Activated CD8-positive, alpha-beta memory T cell treated with anti-CD3 and anti-CD28 coated beads, Interleukin-2, amount 50 U/mL, for 4 hours (primary cell): ENCODE measurements around the gene MYO1C.
"Not testable (repeated sequence)": the region's sequence is repeated elsewhere in the genome, so short reads cannot be mapped to it uniquely, and the experiment has no call there.

ENCODE experiments used
- DNase-seq: peaks from one replicate; pipeline ENCODE4 v3.0.0-alpha.2; 2020

Gene MYO1C

DNA sequence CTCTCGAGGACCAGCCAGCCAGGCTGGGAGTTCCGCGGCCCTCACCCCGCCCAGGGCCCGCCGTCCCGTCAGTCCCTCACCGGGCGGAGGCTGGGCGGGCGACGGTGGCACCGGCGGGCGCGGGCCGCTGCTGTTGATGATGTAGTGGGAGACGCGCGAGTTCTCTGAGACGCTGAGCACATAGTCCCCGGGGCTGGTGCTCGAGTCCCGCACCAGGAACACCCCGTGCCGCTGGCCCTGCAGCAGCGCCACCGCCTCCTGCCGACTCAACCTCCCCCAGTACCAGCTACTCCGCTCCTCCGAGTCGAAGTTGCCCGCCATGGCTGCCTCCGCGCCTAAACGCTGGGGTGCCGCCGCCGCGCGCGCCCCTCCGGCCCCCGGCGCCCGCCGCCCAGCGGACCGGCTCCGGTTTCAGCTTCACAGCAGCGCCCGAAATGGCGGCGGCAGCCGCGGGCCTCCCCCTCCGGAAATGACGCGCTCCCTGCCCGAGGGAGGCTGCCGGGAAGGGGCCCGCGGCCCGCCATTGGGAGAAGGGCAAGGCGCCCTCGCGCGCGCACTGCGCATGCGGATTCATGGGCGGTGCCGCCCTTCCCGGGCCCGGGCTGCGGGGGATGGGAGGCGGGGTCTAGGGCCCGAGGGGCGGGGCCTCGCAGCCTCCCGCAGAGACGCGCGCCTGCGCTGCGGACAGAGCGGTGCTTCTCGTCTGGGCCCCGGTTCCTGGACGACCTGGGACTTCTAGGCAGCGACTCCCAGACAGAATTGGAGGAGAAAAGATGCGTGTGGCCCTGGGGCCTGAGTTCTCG lies 36.5 kb downstream of the MYO1C start, which contains the start of gene CRK:
Gene CRK (minus strand): TSS at position 436 of the 803 bp plus-strand sequence. CDS start 115 bp downstream, at position 321.
- peak; percentile 99 for DNase-seq

DNA sequence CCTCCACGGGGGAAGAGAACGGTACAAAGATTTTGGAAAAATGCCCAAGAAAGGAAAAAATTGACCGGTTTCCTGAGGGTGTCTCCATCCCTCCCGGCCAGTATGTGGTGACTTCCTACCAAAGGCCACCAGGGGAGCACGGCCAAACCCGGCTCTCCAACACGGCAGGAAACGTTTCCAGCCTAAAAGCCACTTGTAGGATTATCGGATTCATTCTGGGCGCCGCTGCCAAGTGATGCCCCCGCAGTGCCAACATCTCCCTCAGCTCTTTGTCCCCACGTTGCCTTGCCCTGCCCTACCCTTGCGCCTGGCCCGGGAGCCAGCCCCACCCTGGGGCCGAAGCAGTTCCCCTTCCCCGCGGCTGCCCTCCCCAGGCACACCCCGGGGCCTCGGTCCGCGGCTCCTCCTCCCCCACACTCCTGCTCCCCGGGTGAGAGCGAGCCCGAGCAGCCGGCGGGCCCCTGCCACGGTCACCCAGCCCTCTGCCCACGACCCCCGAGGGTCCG lies 37.1 kb downstream of the MYO1C start:
- peak; percentile 34 for DNase-seq

DNA sequence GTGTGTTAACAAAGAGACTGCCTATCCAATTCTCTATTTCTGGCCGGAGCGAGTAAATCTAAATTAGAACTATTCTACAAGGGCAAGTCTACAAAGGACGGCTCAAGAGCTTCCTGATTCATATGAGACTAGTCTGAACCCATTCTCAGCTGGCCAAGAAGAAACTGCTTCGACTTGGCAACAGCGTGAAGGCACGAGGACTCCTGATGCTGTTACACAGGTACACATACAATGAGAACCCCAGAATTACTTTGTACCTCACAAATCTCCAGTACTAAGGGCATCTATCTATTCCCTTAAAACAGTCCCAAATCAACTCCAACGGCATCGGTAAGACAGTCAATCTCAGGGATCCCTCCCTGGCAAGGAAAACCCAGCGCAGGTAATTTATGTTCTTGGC lies 37.9 kb downstream of the MYO1C start:
- DNase-seq = no peak

DNA sequence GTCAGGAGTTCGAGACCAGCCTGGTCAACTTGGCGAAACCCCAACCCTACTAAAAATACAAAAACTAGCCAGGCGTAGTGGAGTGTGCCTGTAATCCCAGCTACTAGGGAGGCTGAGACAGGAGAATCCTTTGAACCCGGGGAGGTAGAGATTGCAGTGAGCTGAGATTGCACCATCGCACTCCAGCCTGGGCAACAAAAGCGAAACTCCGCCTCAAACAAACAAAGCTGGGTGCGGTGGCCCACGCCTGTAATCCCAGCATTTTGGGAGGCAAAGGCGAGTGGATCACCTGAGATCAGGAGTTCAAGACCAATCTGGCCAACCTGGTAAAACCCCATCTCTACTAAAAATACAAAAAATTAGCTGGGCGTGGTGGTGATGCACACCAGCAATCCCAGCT lies 38.8 kb downstream of the MYO1C start:
- DNase-seq = not testable (repeated sequence)

DNA sequence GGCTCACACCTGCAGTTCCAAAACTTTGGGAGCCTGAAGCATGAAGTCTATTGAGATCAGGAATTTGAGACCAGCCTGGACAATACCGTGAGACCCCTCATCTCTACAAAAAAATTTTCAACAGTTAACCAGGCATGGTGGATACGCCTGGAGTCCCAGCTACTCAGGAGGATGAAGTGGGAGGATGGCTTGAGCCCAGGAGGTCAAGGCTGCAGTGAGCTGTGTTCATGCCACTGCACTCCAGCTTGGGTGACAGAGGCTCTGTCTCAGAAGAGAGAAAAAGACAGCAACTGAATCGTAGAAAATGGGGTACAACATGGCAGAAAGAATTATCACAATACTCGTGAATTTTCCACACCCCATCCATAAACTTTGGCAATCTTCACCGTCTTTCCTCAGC lies 39.6 kb downstream of the MYO1C start:
- no peak for DNase-seq

DNA sequence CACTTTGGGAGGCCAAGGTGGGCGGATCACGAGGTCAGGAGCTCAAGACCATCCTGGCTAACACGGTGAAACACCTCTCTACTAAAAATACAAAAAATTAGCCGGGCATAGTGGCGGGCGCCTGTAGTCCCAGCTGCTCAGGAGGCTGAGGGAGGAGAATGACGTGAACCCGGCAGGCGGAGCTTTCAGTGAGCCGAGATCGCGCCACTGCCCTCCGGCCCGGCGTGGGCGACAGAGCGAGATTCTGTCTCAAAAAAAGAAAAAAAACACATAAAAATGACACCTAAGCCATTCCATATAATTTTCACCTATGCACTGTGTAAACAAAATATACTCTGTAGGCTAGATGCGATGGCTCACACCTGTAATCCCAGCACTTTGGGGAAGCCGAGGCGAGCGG lies 42.2 kb downstream of the MYO1C start:
- DNase-seq = not testable (repeated sequence)

DNA sequence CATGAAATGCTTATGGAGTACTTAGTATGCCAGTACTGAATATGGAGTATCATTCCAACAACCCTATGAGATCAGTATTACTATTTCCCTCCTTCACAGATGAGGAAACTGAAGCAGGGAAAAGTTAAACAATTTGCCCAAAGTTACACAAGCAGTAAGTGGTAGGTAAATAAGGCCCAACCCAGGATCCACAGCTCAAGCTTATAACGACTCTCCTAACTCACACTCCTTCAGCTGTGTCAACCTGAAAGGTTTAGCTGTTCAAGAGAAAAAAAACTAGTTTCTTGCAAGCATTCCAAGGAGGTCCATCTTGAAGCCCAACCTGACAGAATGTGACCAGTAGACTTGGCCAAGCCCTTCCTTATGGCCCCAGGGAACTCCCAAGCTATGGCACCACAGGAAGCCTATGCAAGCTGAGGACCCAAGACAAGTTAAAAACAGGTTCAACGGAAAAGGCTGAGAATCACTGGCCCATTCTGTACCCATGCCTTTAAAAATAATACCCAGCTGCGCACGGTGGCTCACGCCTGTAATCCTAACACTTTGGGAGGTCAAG lies 43.0 kb downstream of the MYO1C start:
- no peak for DNase-seq

DNA sequence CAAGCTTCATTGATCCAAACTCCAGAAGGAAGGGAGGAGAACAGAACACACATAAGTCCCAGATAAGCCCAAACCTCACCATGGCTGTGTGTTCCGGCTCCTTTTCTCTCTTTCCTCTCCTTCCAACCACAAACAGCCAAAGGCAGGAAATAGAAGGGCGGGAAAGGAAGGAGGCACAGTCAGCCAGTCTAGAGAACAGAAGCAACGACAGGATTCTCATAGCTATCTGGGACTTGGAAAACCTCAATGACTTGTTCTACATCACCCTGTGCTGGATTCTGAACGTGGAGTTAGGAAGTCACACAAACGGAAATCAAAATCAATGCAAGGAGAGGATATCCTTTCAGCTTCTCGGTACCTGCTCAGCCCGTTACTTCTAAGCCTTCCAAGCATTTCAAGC lies 45.4 kb downstream of the MYO1C start:
- no peak for DNase-seq

DNA sequence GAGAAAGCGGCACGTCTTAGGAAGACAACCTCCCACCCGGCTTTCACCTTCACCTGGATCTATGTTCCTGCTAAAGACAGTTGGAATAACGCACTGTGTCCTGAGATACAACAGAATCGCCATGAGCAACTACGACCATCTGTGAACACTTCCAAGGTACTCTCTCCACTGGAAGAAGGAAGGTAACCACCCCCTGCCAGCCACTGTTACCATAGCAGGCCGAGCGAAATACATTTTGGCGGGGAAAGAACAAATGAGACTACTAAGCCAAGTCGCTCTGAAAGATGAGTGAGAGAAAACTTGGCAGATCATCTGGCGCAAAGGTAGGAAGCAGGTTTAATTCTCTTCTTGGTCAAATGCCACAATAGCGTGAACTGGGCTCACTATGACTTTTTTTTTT lies 46.3 kb downstream of the MYO1C start:
- DNase-seq = no peak

DNA sequence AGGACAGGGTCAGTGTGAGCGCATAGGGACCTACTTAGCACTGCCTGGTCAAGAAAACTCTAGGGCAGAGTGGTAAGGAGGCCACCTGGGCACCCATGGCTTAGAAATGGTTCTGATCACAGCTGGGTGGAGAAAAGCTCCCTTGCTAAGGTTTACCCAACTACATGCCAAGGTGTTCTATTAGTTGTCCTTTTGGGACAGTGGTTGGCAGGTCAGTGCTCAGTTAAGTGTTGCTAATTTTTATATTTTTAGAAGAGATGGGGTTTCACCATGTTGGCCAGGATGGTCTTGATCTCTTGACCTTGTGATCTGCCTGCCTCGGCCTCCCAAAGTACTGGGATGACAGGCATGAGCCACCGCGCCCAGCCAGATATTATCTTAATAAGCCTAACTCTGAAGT lies 46.8 kb downstream of the MYO1C start:
- not testable (repeated sequence) for DNase-seq

DNA sequence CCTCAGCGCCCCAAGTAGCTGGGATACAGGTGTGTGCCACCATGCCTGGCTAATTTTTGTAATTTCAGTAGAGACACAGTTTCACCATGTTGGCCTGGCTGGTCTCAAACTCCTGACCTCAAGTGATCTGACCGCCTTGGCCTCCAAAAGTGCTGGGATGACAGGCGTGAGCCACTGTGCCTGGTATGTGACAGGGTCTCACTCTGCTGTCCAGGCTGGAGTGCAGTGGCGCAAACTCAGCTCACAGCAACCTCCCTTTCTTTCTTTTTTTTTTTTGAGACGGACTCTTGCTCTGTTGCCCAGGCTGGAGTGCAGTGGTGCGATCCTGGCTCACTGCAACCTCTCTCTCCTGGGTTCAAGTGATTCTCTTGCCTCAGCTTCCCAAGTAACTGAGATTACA lies 49.8 kb downstream of the MYO1C start:
- DNase-seq = not testable (repeated sequence)

DNA sequence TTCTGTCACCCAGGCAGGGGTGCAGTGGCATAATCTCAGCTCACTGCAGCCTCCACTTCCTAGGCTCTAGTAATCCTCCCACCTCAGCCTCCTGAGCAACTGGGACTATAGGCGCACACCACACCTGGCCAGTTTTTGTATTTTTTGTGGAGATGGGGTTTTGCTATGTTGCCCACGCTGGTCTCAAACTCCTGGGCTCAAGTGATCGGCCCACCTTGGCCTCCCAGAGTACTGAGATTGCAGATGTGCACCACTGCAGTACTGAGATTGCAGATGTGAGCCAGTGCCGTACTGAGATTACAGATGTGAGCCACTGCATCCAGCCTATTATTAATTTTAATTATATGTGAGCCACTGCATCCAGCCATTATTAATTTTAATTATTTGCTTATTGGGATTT lies 50.3 kb downstream of the MYO1C start:
- DNase-seq = no peak

DNA sequence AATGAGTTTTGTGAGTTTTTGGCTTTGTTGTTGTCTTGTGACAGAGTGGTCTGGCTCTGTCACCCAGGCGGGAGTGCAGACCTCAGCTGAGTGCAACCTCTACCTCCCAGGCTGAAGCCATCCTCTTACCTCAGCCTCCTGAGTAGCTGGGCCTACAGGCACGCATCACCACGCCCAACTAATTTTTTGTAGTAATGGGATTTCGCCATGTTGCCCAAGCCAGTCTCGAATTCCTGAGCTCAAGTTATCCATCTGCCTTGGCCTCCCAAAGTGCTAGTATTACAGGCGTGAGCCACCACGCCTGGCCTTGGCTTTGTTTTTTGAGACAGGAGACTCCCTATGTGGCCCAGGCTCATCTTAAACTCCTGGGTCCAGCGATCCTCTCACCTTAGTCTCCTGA lies 51.6 kb downstream of the MYO1C start:
- DNase-seq = no peak

DNA sequence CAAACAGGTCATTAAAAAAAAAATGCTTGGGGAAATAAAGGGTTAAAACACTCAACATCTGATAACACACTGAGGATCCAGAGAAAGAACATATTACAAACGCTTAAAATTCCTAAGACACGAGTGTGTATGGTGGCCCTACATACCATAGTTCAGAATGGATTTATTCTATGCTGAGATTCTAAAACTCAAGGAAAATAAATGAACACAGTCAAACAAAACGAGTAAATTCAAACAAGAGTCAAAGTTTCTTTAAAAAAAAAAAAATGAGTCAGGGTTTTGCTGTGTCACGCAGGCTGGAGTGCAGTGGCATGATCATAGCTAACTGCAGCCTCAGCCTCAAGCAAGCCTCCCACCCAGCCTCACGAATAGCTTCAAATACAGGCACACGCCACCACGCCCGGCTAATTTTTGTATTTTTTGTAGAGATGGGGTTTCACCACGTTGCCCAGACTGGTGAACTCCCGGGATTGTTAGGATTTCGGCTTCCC lies 53.8 kb downstream of the MYO1C start:
- no peak for DNase-seq

DNA sequence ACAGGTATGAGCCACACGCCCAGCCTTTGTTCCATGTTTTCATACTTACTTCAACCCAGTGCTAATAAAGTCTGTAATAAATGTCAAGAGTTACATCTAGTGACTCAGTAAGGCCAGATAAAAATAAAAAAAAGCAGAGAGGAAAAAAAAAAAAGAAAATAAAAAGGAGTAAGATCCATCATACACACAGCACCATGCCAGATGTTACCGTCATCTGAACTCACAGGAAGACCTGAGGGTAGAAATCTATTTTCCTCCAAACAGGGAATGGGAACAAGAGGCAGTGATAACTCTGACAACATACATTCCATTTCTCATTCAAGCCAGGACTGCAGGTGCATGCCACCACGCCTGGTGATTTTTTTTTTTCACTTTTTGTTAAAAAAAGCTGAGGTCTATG lies 57.2 kb downstream of the MYO1C start:
- no peak for DNase-seq

DNA sequence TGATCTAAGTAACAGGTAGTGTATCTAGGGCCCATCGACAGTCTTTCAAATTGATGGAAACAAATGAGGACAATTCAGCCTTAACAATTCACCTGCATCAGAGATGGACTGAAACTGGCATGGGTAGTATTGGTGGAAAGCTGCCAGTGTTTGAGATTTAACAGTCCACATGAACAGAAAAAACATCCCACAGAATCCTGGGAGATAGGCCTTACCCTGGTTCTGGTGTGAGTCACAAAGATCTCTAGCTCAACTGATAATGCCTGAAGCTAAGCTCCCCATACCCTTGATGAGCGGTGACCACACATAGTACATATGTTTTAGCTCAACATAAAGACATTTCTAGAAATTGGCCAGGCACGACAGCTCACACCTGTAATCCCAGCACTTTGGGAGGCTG lies 58.3 kb downstream of the MYO1C start:
- DNase-seq = no peak

DNA sequence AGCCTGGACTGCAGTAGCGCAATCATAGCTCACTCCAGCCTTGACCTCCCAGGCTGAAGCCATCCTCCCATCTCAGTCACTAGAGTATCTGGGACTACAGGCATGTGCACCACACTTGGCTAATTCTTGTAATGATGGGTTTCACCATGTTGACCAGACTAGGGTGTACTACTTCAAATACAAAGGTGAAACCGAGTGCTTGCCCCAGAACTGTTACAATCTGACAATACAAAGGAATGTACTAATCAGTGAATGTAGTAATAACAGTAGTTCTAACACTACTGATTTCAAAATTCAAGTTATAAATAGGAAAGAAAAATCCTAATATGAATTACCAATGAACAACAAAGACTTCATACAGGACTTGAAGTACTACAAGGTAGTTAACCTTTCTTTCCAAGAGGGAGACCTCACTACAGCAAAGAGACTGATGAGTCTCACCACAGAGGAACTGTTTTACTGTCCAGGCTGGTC lies 60.8 kb downstream of the MYO1C start:
- no peak for DNase-seq

DNA sequence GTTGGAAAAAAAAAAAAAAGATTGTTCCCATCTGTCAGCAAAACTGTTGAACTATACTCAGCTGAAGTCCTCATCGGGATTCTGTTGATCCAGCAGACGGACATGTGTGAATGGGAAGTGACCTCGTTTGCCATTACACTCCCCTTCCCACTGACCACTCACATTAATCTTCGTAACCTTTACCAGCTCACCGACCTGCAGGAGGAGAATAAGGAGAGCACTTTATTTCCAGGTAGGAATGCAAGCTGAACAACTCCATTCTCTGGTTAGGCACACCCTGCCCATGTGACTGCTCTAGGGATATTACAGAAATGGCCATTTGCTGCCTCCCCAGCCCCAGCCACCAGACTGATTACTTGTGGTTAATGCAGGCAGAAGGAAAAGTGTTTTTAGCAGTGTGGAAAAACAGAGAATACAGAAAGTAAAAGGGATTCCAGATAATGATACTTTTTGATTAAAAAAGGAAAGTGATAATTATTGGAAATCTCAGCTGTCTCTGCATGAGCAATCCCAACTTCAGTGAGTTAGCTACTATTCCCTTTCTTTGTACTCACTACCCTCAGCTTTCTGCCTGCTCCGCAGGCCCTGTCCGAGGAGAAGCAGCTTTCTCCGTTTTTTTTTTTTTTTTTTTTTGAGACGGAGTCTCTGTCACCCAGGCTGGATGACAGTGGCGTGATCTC lies 68.9 kb downstream of the MYO1C start:
- no peak for DNase-seq

DNA sequence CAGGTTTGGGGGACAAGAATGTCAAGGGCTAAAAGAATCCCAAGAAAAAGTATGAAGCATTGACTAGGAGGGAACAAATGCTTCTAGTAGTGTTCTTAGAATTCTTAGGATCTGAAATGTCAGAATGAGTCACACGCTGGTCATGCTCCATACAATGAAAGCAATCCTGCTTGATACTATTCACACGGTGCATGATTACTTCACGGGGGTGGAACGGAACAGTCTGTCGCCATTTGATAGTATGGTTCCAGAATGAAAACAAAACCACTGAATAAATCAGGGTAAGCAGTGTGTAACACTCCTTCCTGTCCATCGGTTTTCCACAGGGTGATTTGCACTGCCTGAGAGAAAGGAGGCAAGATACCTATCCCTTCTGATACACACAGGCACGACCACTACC lies 69.6 kb downstream of the MYO1C start:
- no peak for DNase-seq

DNA sequence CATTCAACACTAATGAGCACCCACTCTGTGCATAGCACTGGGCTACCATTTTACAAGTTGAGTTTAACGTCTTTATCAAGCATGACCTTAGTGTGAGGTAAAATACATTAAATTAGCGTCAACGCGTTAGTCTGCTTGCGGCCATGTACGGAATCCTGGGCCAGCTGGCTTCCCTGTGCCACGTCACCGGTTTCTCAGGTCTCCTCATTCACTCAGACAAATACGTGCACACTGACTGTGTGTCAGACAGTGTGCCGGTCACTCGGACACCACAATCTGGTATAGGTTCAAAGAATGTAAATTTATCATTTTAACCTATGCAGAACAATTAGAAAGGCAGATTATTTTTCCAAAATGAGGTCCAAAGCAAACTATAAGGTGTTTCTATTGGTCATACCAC lies 71.0 kb downstream of the MYO1C start:
- DNase-seq = no peak

DNA sequence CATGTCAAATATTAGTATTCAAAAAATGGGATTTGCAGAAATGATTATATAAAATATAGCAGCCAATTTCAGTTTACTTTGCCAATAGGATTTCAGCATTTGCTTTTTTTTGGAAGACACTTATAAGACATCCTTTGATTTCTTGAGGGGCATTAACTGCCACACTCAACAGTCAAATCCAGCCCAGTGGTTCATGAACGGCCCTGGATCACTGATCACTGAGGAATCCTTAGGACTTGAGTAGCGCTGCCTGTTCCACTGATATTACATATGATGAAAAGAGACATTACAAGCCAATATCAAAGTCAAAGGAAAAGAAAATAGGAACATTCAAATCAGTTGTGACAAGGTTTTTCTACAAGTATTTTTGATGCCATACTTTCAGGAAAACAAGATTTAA lies 71.5 kb downstream of the MYO1C start:
- no peak for DNase-seq

DNA sequence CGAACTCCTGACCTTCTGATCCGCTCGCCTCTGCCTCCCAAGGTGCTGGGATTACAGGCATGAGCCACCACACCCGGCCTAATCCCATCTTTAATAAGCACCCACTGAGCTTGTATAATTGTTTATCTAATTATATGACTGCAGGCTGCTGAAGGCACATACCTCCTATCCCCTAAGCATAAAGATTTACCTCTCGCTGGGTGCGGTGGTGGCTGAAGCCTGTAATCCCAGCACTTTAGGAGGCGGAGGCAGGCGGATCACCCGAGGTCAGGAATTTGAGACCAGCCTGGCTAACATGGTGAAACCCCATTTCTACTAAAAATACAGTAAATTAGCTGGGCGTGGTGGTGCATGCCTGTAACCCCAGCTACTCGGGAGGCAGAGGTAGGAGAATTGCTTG lies 72.3 kb downstream of the MYO1C start:
- no peak for DNase-seq

DNA sequence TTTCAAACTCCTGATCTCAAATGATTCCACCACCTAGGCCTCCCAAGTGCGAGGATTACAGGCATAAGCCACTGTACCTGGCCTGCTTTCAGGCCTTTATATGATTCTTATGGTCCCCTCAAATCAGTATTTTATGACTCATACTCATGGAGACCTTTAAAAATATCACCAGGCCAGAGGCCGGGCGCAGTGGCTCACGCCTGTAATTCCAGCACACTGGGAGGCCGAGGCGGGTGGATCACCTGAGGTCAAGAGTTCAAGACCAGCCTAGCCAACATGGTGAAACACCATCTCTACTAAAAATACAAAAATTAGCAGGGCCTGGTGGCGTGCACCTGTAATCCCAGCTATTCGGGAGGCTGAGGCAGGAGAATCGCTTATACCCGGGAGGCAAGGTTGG lies 74.0 kb downstream of the MYO1C start:
- DNase-seq = not testable (repeated sequence)

DNA sequence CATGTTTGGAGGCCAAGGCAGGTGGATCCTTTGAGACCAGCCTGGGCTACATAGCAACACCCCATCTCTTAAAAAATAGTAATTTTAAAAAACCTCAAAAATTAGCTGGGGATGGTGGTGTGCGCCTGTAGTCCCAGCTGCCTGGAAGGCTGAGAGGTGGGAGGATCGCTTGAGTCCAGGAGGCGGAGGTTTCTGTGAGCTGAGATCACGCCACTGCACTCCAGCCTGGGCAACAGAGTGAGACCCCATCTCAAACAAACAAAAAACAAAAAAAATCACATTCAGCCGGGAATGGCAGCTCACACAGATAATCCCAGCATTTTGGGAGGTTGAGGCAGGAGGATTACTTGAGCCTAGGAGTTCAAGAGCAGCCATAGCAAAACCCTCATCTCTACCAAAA lies 76.1 kb downstream of the MYO1C start:
- no peak for DNase-seq
